Activated T-cell treated with anti-CD3 and anti-CD28 coated beads, Interleukin-2, amount 50 U/mL, for 48 hours (primary cell): ENCODE measurements around the gene SEMA4F.

ENCODE experiments used
- DNase-seq, 2 experiments: peaks; one replicate each; pipeline ENCODE4 v3.0.0-alpha.2; 2020

The SEMA4F gene

DNA sequence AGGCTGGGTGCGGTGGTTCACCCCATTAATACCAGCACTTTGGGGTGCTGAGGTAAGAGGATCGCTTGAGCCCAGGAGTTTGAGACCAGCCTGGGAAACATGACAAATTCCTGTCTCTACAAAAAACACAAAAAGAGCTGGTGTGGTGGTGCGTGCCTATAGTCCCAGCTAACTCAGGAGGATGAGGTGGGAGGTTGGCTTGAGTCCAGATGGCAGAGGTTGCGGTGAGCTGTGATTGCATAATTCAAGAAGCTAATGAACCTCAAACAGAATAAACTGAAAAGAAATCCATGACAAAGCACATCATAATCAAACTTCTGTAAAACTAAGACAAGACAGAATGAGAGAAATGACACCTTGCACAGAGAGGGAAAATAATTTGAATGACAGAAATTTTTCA lies 54.8 kb downstream of the SEMA4F start:
- no peak for DNase-seq

DNA sequence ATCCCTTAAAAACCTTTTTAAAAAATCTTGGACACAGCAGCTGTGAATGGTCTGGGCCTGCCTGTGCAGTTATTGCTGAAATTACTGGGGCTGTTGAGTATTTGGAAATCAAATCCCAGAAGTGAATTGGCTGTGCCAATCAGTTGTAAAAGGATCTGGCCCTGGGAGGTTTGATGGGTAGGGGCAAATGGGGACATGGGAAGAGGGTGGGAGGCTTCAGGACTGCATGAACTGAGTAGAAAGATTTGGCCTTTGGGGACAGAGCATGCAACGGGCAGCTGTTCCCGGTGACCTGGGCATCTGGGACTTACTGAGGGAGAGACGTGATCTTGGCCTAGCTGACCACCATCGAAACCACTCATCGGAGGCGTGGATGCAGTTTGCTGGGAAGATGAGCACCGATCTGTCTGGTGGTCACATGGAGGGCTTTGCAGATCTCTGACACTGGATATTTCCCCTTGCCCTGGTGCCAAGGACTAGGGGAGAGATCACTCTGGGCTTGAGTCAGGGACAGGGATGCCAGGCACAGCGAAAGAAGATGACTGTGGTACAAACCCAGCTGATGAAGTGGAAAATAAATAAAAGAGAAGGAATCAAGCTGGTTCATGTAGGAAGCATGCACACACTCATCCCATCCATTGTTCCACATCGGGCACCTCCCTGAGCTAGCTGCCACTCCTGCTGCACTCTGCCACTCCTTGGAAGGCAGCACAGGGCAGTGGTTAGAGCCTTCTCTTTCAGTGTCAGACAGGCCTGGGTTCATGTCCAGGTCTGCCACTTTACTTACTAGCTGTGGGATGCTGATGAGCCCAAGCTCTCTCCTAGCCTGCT lies 58.4 kb downstream of the SEMA4F start:
- no peak for DNase-seq

DNA sequence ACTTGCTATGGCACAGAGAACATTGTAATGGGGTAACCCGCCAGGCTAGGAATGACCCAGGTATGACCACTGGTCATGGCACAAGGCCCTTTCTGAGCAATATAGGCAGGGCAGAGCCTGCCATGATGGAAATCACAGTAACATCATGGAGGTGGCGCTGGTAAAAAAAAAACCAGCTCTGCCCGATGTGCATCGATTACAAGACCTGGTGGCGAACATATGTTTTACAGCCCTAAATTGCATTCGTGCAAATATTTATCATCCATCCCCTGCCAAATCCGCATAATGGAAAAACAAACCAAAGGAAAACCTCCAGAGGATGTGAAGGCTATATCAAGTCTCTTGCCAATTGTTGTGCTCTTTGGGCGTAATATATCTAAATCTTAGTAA lies 60.6 kb downstream of the SEMA4F start:
- DNase-seq: no peak

DNA sequence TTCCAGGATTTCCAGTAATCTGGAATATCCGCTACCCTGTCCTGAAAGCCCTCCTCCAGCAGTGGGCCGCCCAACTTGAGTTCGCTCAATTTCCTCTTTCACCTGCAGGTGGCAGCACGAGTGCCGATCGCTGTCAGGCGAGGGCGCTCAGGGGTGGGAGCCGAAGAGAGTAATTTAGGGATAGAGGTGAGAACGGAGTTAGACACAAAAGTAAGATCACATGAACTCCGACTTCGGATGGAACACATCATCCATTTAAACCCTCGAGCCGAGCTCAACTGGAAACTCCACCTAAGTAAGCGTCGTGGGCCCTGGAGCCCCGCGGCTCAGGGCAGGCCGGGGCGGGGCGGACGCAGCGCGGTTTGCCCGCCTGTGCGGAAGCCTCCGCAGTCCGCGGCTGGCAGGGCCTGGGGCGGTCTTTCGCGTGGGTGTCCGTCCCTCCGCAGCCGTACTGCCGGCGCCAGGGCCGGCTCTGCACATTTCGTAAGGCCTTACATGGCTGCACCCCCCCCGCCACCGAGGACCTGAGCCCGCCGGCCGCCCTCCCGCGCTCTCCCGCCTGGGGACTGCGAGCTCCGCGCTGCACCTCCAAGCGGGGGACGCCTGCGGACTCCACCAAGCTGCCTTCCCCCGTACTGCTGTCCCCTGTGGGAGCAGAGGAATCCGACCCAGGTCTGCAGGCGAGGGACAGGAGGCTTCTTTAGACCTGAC lies 61.2 kb downstream of the SEMA4F start:
- peak; percentile 89 to 91 for DNase-seq

DNA sequence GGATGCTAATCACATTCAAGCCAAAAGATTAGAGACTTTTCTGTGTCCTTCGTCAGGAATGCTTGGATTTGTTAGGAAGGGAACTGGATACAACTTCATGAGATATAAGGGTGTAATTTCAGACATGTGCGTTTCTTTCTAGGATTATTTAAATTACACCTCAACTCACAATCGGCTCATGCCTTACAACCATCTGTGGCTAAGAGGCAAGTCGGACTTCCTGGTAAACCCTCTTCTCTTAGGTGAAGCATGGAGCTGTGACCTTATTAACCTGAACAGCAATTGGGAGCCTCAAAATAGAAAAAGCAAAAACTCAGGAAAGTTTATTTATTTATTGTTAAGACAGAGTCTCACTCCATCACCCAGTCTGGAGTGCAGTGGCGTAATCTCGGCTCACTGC lies 61.8 kb downstream of the SEMA4F start:
- DNase-seq: no peak

DNA sequence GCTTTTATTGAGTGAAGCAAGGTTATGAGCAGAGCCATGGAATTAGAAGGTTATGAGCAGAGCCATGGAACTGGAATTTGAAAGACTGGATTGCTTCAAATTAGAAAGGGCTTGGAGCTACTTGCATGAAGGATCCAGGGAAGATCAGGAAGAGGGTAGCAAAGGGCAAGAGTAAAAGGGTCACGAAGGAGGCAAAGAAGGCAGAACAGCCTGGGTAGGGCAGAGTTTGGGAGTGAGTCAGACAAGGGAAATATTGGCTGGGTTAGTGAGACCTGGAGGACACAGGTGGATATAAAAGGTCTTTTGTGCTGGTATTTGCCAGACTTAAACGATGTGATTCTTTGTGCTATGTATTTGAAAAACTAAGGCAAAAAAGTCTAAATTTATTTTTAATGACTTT lies 65.0 kb downstream of the SEMA4F start:
- DNase-seq: no peak

DNA sequence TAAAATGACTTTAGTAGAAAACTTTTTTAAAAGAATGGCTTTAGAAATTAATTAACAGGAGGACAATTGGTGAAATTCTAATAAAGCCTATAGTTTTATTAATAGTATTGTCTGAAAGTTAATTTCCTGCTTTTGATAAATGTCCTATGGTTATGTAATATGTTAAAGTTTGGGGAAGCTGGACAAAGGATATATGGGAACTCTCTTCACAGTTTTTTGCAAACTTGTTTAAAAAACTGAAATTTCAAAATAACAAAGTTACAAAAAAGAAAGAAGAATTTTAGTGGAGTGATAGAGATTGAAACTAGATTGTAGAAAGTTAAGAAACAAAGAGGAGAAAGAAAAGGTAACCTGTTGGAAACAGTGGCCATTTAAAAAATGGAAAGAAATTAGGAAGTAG lies 67.3 kb downstream of the SEMA4F start:
- no peak for DNase-seq

DNA sequence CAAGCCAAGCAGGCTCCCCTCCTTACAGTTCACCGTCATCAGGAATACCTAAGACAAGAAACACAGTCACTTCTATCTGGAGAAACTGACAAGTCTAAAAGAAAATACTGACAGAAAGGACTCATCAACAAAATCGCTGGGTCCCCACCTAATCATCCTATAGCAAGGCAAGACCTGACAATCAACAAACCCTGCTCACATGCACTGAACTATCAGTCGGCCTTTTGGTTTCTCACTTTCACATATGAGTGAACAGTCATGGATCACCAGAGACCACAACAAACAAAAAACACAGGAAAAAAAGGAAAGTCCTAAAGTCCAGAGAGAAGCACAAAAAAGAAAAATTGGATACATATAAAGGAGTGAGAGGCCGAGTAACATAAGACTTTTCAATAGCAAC lies 70.4 kb downstream of the SEMA4F start:
- no peak for DNase-seq

DNA sequence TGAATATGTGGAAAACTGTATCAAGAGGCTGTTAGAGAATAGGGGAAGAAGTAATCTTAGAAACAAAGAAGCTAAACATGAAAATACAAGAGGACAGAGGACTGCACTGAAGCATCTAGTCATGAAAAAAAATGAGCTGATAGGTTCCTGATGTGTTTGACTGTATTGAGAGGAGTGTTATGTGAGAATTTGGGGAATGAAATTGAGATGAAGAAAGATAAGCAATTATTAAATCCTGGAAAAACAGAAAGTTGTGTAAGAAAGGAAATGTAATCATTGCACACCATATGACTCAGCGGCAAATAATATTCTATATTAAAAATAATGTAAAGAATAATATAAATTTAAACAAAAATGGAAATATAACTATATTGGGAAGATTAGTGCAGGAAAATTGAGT lies 71.2 kb downstream of the SEMA4F start:
- DNase-seq: no peak

DNA sequence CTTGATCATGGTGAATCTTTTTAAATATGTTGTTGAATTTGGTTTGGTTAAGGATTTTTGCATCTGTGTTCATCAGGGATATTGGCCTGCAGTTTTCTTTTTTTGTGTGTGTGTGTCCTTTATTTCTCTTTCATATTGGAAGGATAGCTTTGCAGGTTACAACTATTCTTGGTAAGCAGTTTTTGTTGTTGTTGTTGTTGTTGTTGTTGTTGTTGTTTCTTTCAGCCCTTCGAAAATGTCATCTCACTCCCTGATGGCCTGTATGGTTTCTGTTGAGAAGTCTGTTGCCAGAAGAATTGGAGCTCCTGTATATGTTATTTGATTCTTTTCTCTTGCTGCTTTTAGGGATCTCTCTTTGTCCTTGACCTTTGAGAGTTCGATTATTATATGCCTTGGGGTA lies 74.8 kb downstream of the SEMA4F start:
- DNase-seq: no peak

DNA sequence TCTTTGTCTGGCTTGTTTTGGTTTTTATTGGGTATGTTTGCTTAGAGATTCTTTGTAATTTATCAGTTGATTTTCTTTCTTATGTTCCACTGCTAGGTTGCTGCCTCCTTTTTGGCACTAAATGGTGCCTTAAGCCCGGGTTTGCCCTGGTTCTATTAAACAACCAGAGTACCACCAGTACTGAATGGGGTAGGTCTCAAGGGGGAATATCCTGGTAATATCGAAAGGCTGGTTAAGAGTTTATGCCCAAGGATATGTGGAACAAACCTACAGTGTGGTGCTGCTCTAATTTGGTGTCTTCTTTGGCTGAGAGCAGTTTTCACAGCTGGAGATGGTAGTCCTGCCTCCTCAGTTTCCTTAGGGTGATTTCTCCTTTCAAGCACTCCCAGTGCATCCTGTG lies 76.5 kb downstream of the SEMA4F start:
- no peak for DNase-seq
